Left ventricle myocardium superior (tissue), 1 donor: Measurements from ENCODE around the gene PNCK. TPM values are rescaled to one million over a fixed set of nuclear protein-coding genes. Genes with fewer than 3 reads are reported as not detected.
"Not testable (repeated sequence)": the region's sequence is repeated elsewhere in the genome, so short reads cannot be mapped to it uniquely, and the experiment has no call there.

ENCODE experiments used
- ATAC-seq: fragments of 200-7000 bp; cut with Tn5 transposase; one replicate; pipeline ENCODE4 v1.9.1; 2020; ENCODE audit warnings: mild to moderate bottlenecking, moderate library complexity
- DNase-seq: peaks from one replicate; pipeline ENCODE4 v3.0.0-alpha.2; 2020
- intact Hi-C: fragments of 100-400 bp; cut with micrococcal nuclease; formaldehyde crosslinking; loops from one replicate; pipeline ENCODE4 v1.11.0; 2022
- total RNA-seq: library from RNA; stranded (reverse); fragmentation: NEBNext Ultra II Directional; extraction: Animal tissue kit (Norgen Biotek cat#: 25700); gene quantifications from one replicate; pipeline ENCODE4 v1.2.1, GENCODE V29; 2021
- donor health status: DM: no; HTN: yes; CAD: no; lungs with severe emphysema.

Gene PNCK
- total RNA-seq, 1 donor from 2014 or later, result 14.5 TPM

GRCh38 chrX:153688911-153689590 lies 15.4 kb upstream of the PNCK start:
- intact Hi-C loops, result no loop called here
- ATAC-seq (peak; percentile 72), DNase-seq (peak; percentile 78)

GRCh38 chrX:153688506-153688905 lies 14.9 kb upstream of the PNCK start:
- DNase-seq, result no peak
- intact Hi-C loops, result no loop called here
- no peak for ATAC-seq

DNA sequence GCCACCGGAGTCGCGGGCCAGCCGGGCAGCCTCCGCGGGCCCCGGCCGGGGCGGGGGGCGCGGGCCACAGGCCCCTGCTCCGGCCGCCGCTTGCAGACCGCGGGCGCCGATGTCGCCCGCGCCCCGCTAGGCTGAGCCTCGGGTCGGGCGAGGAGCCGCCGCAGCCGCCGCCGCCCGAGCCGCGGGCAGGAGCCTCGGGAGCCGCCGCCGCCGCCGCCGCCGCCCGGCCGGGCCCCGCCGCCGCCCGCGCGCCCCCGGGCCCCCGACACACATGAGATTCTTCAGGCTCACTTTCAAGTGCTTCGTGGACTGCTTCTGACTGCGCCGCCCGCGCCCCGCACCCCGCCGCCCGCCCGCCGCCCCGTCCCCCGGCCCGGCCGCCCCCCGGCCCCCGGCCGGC lies 14.5 kb upstream of the PNCK start:
- intact Hi-C loops, result no loop called here

GRCh38 chrX:153687121-153688039 lies 13.8 kb upstream of the PNCK start, which contains the start of gene SLC6A8:
Gene SLC6A8 (plus strand): TSS chrX:153687926. CDS start chrX:153688575, 649 bp downstream.
- DNase-seq, result peak; percentile 84
- ATAC-seq, result peak; percentile 70
- intact Hi-C loops, result no loop called here

More for the DNA sequence above, 14.5 kb upstream of the PNCK start:
- DNase-seq (no peak), ATAC-seq (no peak)

- intact Hi-C loops, result no loop called here
- ATAC-seq (no peak), DNase-seq (no peak)
Observed at GRCh38 chrX:153686711-153687110, 13.1 kb upstream of the PNCK start.

DNA sequence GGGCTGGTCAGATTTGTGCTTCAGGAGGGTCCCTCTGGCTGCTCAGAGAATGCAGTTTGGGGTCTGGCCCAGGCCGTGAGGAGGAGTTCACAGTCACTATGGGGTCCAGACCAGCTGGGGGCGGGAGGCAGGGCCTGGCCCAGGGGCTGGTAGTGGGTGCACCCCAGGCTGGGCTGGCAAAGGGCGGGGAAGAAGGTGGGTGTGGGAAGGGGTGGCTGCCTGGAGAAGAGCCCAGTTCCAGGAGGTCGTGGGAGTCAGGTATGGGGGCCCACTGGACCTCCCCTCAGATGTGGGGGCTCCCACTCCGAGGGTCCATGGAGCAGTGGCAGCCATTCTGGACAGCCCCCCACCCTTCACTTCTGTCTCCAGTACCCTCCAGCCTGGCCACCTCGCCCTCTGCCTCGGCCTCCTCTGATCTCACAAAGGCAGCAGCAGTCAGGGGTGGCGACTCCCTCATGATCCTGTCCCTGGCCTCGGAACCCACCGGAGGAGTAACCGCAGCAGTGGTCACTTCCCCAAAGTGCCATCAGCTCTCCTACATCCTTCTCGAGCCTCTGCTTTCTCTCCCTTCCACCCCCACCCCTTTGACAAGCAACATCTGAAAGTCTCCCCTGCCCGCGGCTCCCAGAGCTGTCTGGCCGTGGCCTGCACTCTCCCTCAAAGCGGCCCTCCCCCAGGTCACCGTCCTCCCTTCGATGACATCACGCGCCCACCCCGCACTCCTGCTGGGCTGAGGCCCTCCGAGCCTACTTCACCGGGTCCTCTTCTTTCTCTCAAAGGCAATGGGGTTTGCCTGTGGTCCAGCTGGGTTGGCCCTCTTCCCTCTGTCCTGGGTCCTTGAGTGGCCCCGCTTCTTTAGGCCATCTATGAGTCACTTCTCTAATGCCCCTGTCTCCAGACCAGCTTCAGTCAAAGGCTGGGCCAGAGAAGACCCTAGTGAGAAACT lies 12.4 kb upstream of the PNCK start:
- DNase-seq (no peak), ATAC-seq (no peak)
- intact Hi-C loops, result no loop called here

- DNase-seq (no peak), ATAC-seq (no peak)
- intact Hi-C loops, result no loop called here
Observed at GRCh38 chrX:153685156-153685536, 11.5 kb upstream of the PNCK start.

- DNase-seq (no peak), ATAC-seq (no peak)
- intact Hi-C loops, result no loop called here
Observed at GRCh38 chrX:153684467-153685155, 11.0 kb upstream of the PNCK start.

- intact Hi-C loops, DNase-seq, ATAC-seq: not testable (repeated sequence)
Observed at GRCh38 chrX:153683486-153683885, 9.9 kb upstream of the PNCK start.

- intact Hi-C loops, result no loop called here
- DNase-seq (no peak), ATAC-seq (no peak)
Observed at GRCh38 chrX:153681175-153681574, 7.6 kb upstream of the PNCK start.

DNA sequence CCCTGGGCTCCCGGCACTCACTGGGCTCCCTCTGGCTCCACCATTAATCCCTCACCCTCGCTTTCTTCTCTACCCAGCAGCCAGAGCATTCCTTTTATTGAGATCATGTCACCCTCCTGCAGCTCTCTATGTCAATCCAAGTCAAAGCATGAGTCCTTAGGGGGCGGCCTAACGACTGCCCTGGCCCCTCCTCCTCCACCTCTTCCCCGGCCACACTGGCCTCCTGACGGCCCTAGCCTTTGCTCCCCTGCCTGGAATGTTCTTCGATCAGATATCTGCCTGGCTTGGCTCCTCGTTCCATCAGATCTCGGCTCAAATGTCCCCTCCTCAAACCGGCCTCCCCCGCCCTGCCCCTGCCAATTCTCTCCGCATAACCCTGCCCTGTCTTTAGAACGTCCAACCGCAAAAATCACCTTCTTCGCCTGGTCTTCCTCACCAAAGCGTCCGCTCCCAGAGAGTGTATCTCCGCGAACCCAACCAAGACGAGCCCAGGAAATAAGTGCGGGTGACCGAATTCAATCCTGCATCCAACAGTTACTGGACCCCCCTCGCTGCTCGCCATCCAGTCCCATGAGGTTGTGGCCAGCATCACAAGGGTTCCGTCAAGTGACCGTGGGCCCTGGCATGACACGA lies 722 bp upstream of the PNCK start:
- intact Hi-C loops, result no loop called here

GRCh38 chrX:153672531-153673427 lies 834 bp downstream of the PNCK start:
- DNase-seq (no peak), ATAC-seq (no peak)
- intact Hi-C loops, result no loop called here

More for the DNA sequence above, 722 bp upstream of the PNCK start:
- DNase-seq (no peak), ATAC-seq (no peak)

GRCh38 chrX:153671589-153672530 lies 1.8 kb downstream of the PNCK start:
- DNase-seq, result no peak
- intact Hi-C loops, result no loop called here
- ATAC-seq, result no peak

- no peak for ATAC-seq
- no peak for DNase-seq
- intact Hi-C loops, result no loop called here
Observed at GRCh38 chrX:153670748-153671588, 2.6 kb downstream of the PNCK start.
